Measurements from ENCODE around the gene SEPTIN6.

The SEPTIN6 gene

GRCh38 chrX:119643696-119644095 is 49.3 kb downstream of the SEPTIN6 start:
- TF ChIP-seq, protein P1, sequence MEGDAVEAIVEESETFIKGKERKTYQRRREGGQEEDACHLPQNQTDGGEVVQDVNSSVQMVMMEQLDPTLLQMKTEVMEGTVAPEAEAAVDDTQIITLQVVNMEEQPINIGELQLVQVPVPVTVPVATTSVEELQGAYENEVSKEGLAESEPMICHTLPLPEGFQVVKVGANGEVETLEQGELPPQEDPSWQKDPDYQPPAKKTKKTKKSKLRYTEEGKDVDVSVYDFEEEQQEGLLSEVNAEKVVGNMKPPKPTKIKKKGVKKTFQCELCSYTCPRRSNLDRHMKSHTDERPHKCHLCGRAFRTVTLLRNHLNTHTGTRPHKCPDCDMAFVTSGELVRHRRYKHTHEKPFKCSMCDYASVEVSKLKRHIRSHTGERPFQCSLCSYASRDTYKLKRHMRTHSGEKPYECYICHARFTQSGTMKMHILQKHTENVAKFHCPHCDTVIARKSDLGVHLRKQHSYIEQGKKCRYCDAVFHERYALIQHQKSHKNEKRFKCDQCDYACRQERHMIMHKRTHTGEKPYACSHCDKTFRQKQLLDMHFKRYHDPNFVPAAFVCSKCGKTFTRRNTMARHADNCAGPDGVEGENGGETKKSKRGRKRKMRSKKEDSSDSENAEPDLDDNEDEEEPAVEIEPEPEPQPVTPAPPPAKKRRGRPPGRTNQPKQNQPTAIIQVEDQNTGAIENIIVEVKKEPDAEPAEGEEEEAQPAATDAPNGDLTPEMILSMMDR (IDR thresholded peaks at IDR 0.05; ENCODE audit: borderline replicate concordance, control extremely low read depth, extremely low read depth, insufficient read depth, missing control alignments), result no peak
- DNase-seq (ENCODE audit: low spot score), result no peak
- in situ Hi-C loops (cut with MboI; ENCODE audit: low sequenced_read_pairs, unreplicated experiment), result no loop called here
